Loucy (cell line): Measurements from ENCODE around the gene SDR42E2.

Source experiments
- H2AFZ ChIP-seq: fragments of 200-600 bp; sonication (generic); 2 replicates; pipeline ENCODE4 v1.6.0; 2016; ENCODE audit warnings: antibody characterized with exemption, mild to moderate bottlenecking, low read length, moderate library complexity
- H3F3A ChIP-seq: fragments of 200-600 bp; 2 replicates; pipeline ENCODE4 v1.6.0; 2016; ENCODE audit warnings: antibody characterized with exemption, low read depth, mild to moderate bottlenecking
- H3K27me3 ChIP-seq: fragments of 200-600 bp; sonication (generic); 2 replicates; pipeline ENCODE4 v1.6.1; 2014; ENCODE audit warnings: low read length, mild to moderate bottlenecking; ENCODE audit not compliant: insufficient read depth, poor library complexity, severe bottlenecking
- H3K36me3 ChIP-seq: fragments of 200-600 bp; sonication (generic); 2 replicates; pipeline ENCODE4 v1.6.1; 2016; ENCODE audit warnings: low read length; ENCODE audit not compliant: insufficient read depth
- H3K4me1 ChIP-seq: fragments of 200-600 bp; sonication (generic); 2 replicates; pipeline ENCODE4 v1.5.1; 2014; ENCODE audit warnings: low read length, mild to moderate bottlenecking; ENCODE audit not compliant: insufficient read depth, poor library complexity, severe bottlenecking
- H3K4me2 ChIP-seq: fragments of 200-600 bp; sonication (generic); 2 replicates; pipeline ENCODE4 v1.6.0; 2014; ENCODE audit warnings: antibody characterized with exemption, low read length, low read depth, mild to moderate bottlenecking; ENCODE audit not compliant: poor library complexity, severe bottlenecking
- H3K4me3 ChIP-seq: fragments of 200-600 bp; sonication (generic); 2 replicates; pipeline ENCODE4 v1.5.1; 2014; ENCODE audit warnings: low read length, mild to moderate bottlenecking, mixed read lengths; ENCODE audit not compliant: poor library complexity, severe bottlenecking
- H3K79me2 ChIP-seq: fragments of 200-600 bp; sonication (generic); 2 replicates; pipeline ENCODE4 v1.6.1; 2014; ENCODE audit warnings: low read length; ENCODE audit not compliant: insufficient read depth
- H3K9ac ChIP-seq: fragments of 200-600 bp; sonication (generic); 2 replicates; pipeline ENCODE4 v1.6.0; 2014; ENCODE audit warnings: mild to moderate bottlenecking, low read depth, low read length, moderate library complexity; ENCODE audit not compliant: poor library complexity, severe bottlenecking
- H3K9me2 ChIP-seq: fragments of 200-600 bp; sonication (generic); replicated peaks from 2 replicates; pipeline ENCODE4 v1.6.1; 2016; ENCODE audit warnings: low read depth, low read length, mixed read lengths
- H3K9me3 ChIP-seq: fragments of 200-600 bp; sonication (generic); 2 replicates; pipeline ENCODE4 v1.6.1; 2014; ENCODE audit warnings: mild to moderate bottlenecking, antibody characterized with exemption, low read length, low read depth; ENCODE audit not compliant: insufficient read depth
- H4K20me1 ChIP-seq: fragments of 200-600 bp; sonication (generic); 2 replicates; pipeline ENCODE4 v1.6.0; 2014; ENCODE audit warnings: antibody characterized with exemption, low read length, mild to moderate bottlenecking; ENCODE audit not compliant: insufficient read depth, poor library complexity, severe bottlenecking
- EZH2phosphoT487 ChIP-seq: fragments of 200-600 bp; IDR thresholded peaks from 2 replicates; pipeline ENCODE4 v1.6.1; 2018; ENCODE audit warnings: antibody characterized with exemption, mild to moderate bottlenecking, moderate library complexity, borderline replicate concordance
- TF ChIP-seq, protein P1 (sequence below): fragments of 200-600 bp; sonication (generic); conservative IDR thresholded peaks from 2 replicates; pipeline ENCODE4 v1.5.1; 2014; ENCODE audit warnings: mild to moderate bottlenecking, antibody characterized with exemption, low read length

The SDR42E2 gene

GRCh38 chr16:22186517-22186916 lies 24.2 kb downstream of the SDR42E2 start:
- Histone ChIP-seq H3K4me3 (no peak overlapping the region), H2AFZ (no peak overlapping the region), H3K79me2 (no peaks in the 10 kb centered on the region), H3K9ac (no peak overlapping the region), H3K4me1 (peaks cover 20% of the 10 kb centered on the region), H3K4me2 (no peak overlapping the region), H3K27me3 (no peaks in the 10 kb centered on the region), H3K9me2 (no peaks in the 10 kb centered on the region), H3K9me3 (no peaks in the 10 kb centered on the region), H3F3A (0 out of 2 replicates have a peak, but pooled peaks cover 2% of the 10 kb centered on the region), H3K36me3 (no peaks in the 10 kb centered on the region), H4K20me1 (no peaks in the 10 kb centered on the region)
- TF ChIP-seq EZH2phosphoT487, result no peak
- TF ChIP-seq, protein P1, sequence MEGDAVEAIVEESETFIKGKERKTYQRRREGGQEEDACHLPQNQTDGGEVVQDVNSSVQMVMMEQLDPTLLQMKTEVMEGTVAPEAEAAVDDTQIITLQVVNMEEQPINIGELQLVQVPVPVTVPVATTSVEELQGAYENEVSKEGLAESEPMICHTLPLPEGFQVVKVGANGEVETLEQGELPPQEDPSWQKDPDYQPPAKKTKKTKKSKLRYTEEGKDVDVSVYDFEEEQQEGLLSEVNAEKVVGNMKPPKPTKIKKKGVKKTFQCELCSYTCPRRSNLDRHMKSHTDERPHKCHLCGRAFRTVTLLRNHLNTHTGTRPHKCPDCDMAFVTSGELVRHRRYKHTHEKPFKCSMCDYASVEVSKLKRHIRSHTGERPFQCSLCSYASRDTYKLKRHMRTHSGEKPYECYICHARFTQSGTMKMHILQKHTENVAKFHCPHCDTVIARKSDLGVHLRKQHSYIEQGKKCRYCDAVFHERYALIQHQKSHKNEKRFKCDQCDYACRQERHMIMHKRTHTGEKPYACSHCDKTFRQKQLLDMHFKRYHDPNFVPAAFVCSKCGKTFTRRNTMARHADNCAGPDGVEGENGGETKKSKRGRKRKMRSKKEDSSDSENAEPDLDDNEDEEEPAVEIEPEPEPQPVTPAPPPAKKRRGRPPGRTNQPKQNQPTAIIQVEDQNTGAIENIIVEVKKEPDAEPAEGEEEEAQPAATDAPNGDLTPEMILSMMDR, result peak; percentile 72

GRCh38 chr16:22188267-22188594 lies 25.9 kb downstream of the SDR42E2 start:
- Histone ChIP-seq H3F3A (0 out of 2 replicates have a peak, but pooled peaks cover 6% of the 10 kb centered on the region), H3K36me3 (no peaks in the 10 kb centered on the region), H3K4me1 (peaks cover 35% of the 10 kb centered on the region), H2AFZ (no peak overlapping the region), H4K20me1 (no peaks in the 10 kb centered on the region), H3K9me3 (no peaks in the 10 kb centered on the region), H3K9me2 (no peaks in the 10 kb centered on the region), H3K27me3 (no peaks in the 10 kb centered on the region), H3K4me3 (no peak overlapping the region), H3K4me2 (peak overlapping the region; percentile 97), H3K79me2 (no peaks in the 10 kb centered on the region), H3K9ac (no peak overlapping the region)
- TF ChIP-seq, protein P1, result no peak
- no peak for TF ChIP-seq EZH2phosphoT487

GRCh38 chr16:22188595-22189442 lies 26.5 kb downstream of the SDR42E2 start:
- H3K4me2 ChIP-seq, result peak overlapping the region; percentile 97
- peak overlapping the region; percentile 80 for H3K4me3 ChIP-seq
- no peak overlapping the region for H2AFZ ChIP-seq
- no peaks in the 10 kb centered on the region for H3K9me3 ChIP-seq
- H3K79me2 ChIP-seq, result no peaks in the 10 kb centered on the region
- H4K20me1 ChIP-seq, result no peaks in the 10 kb centered on the region
- H3K4me1 ChIP-seq, result peaks cover 35% of the 10 kb centered on the region
- H3K9ac ChIP-seq, result peak overlapping the region; percentile 90
- TF ChIP-seq EZH2phosphoT487, result no peak
- TF ChIP-seq, protein P1, result peak; percentile 92
- H3K36me3 ChIP-seq, result no peaks in the 10 kb centered on the region
- H3F3A ChIP-seq, result 0 out of 2 replicates have a peak, but pooled peaks cover 6% of the 10 kb centered on the region
- no peaks in the 10 kb centered on the region for H3K27me3 ChIP-seq
- H3K9me2 ChIP-seq, result no peaks in the 10 kb centered on the region
